ENCODE data around the gene MORN3. TPM values are rescaled to one million over a fixed set of nuclear protein-coding genes. Genes with fewer than 3 reads are reported as not detected.

MORN3 gene
- total and polyA plus RNA-seq, 2 of the 8 experiments (the other 6 are each of a cell fraction or from before 2014, with no cell fraction given) = 0.39 to 0.93 TPM

GRCh38 chr12:121678305-121678704 lies 8.9 kb upstream of the MORN3 start:
- H2AK5ac ChIP-seq (ENCODE audit: low read depth, low read length) = no peak overlapping the region
- peaks cover 0 to 4% (median 0%) of the 10 kb centered on the region in 4 experiments; a peak in 5 of 7 replicates for H3K4me1 ChIP-seq (replicated peaks in 1 of 4; ENCODE audit: control insufficient read depth in 3 of 4, insufficient read depth in 4 of 4, low read length in 3 of 4)
- H3K4me3 ChIP-seq (ENCODE audit: extremely low read depth in 1 of 4, insufficient read depth in 2 of 4, low read depth in 3 of 4, low read length in 4 of 4) = no peak overlapping the region
- H3K36me3 ChIP-seq (ENCODE audit: control insufficient read depth in 2 of 4, insufficient read depth in 4 of 4, low read length in 3 of 4) = no peaks in the 10 kb centered on the region
- TF ChIP-seq SIRT6 (IDR thresholded peaks at IDR 0.05; ENCODE audit: low read length) = no peak
- 0 out of 2 replicates have a peak, but pooled peaks have one; percentile 34 for TF ChIP-seq CEBPB (IDR thresholded peaks at IDR 0.05; ENCODE audit: low read depth, low read length)
- H3K9me3 ChIP-seq (ENCODE audit: insufficient read depth in 2 of 2, low read depth in 1 of 2, low read length in 1 of 2) = no peaks in the 10 kb centered on the region
- CTCF ChIA-PET (ENCODE audit: partially characterized antibody) = interaction anchor here (0.6 to 4.6 kb wide), 7 partner anchors 32 to 215 kb away, joined by 3 to 41 read pairs (median 4); no protein-coding TSS in a partner anchor
- no peak overlapping the region for H4K8ac ChIP-seq (ENCODE audit: extremely low read depth, insufficient read depth, low read length)
- no peaks in the 10 kb centered on the region for H3K79me2 ChIP-seq (ENCODE audit: control insufficient read depth in 1 of 2, insufficient read depth in 2 of 2, low read length in 2 of 2)
- no peak overlapping the region for H2BK12ac ChIP-seq (ENCODE audit: low read depth, low read length)
- no peak overlapping the region for H3K56ac ChIP-seq (replicated peaks; ENCODE audit: insufficient read length, low read depth, low read length)
- no peak overlapping the region for H3K14ac ChIP-seq (ENCODE audit: insufficient read length)
- no peak overlapping the region for H2AFZ ChIP-seq (ENCODE audit: low read length)
- H2BK15ac ChIP-seq (ENCODE audit: low read length) = no peak overlapping the region
- DNase-seq (ENCODE audit: low read depth in 1 of 2, low spot score in 2 of 2) (no peak), FAIRE-seq (no peak)
- no peak overlapping the region for H2BK5ac ChIP-seq (ENCODE audit: low read depth, low read length)
- no peak overlapping the region for H3K18ac ChIP-seq (ENCODE audit: extremely low read depth, low read length)
- no peak overlapping the region for H2BK120ac ChIP-seq (replicated peaks; ENCODE audit: low read depth, low read length)
- no peak overlapping the region; a peak in 1 of 4 replicates for H3K4me2 ChIP-seq (ENCODE audit: insufficient read depth in 1 of 2, low read depth in 2 of 2, low read length in 2 of 2)
- H4K20me1 ChIP-seq (replicated peaks in 1 of 2; ENCODE audit: control insufficient read depth in 1 of 2, insufficient read depth in 2 of 2, low read length in 2 of 2) = no peaks in the 10 kb centered on the region
- POLR2A ChIA-PET (ENCODE audit: partially characterized antibody) = interaction anchor here (0.8 to 2.6 kb wide), 5 partner anchors 9 to 126 kb away, joined by 3 to 10 read pairs (median 4); partner anchors contain the start of gene MORN3
- no peak overlapping the region for H3K23ac ChIP-seq (ENCODE audit: insufficient read length)
- H4K5ac ChIP-seq (ENCODE audit: insufficient read length, low read depth, low read length) = no peak overlapping the region
- 93% methylated on average over 3 of the region's 3 CpGs; no CpG with 5 or more reads in 1 of the 2 experiments for WGBS, 2 experiments (ENCODE audit: extremely low coverage in 1 of 2, insufficient coverage in 1 of 2, insufficient read length in 1 of 2, insufficient replicate concordance in 2 of 2, low coverage in 1 of 2, low lambda C conversion rate in 2 of 2, missing lambda C conversion rate in 1 of 2)
- no peaks in the 10 kb centered on the region for H3K79me1 ChIP-seq (ENCODE audit: low read depth, low read length)
- H2BK20ac ChIP-seq (ENCODE audit: low read length) = no peak overlapping the region
- H3K23me2 ChIP-seq (ENCODE audit: low read depth, low read length) = no peaks in the 10 kb centered on the region
- H3K27ac ChIP-seq (ENCODE audit: low read depth, low read length) = no peak overlapping the region
- no peak overlapping the region for H3K4ac ChIP-seq (replicated peaks; ENCODE audit: insufficient read length, low read depth, low read length)
- no peaks in the 10 kb centered on the region for H3K27me3 ChIP-seq (replicated peaks in 1 of 4; ENCODE audit: control insufficient read depth in 3 of 4, extremely low read depth in 1 of 4, insufficient read depth in 3 of 4, low read length in 3 of 4)
- no peak overlapping the region for H4K91ac ChIP-seq (replicated peaks; ENCODE audit: insufficient read length, low read length)
- no peak overlapping the region for H3K9ac ChIP-seq (replicated peaks in 1 of 4; ENCODE audit: extremely low read depth in 1 of 4, low read depth in 3 of 4, low read length in 3 of 4)

Measured in H1 (cell line).